OCI-LY7 (cell line): ENCODE results near the gene MFAP4. TPM values are rescaled to one million over a fixed set of nuclear protein-coding genes. Genes with fewer than 3 reads are reported as not detected.

ENCODE experiments used
- BruUV-seq: library from RNA; stranded (reverse); fragments of 400-500 nt; replicated peaks from 2 replicates; lab custom pipeline; 2021; lab: Mats Ljungman, UMichigan
- CTCF ChIA-PET: fragments of 300-600 bp; sonication (Branson Sonifier 250); formaldehyde crosslinking; loops from one replicate; lab custom pipeline; 2022; ENCODE audit warnings: antibody characterized with exemption; ENCODE audit not compliant: unreplicated experiment; lab: Charles Lee
- POLR2A ChIA-PET: fragments of 300-600 bp; sonication (Branson Sonifier 250); formaldehyde crosslinking; loops from one replicate; lab custom pipeline; 2022; ENCODE audit warnings: antibody characterized with exemption; lab: Charles Lee
- DNase-seq: peaks from one replicate; pipeline ENCODE4 v3.0.0-alpha.2; 2015; ENCODE audit warnings: low spot score
- H2AFZ ChIP-seq: fragments of 200-600 bp; sonication (generic), shearing (Covaris generic); 2 replicates; pipeline ENCODE4 v1.6.1; 2014; ENCODE audit warnings: mild to moderate bottlenecking, antibody characterized with exemption, low read length, moderate library complexity
- H3K27ac ChIP-seq: fragments of 200-600 bp; sonication (generic); 2 replicates; pipeline ENCODE4 v1.5.1; 2014; ENCODE audit warnings: mixed run types, low read depth, mild to moderate bottlenecking, moderate library complexity, low read length, inconsistent platforms; ENCODE audit not compliant: poor library complexity, severe bottlenecking
- H3K36me3 ChIP-seq: fragments of 200-600 bp; sonication (generic); 2 replicates; pipeline ENCODE4 v1.6.1; 2014; ENCODE audit warnings: mild to moderate bottlenecking, antibody characterized with exemption, low read length, moderate library complexity, mixed read lengths; ENCODE audit not compliant: insufficient read depth
- H3K4me1 ChIP-seq: fragments of 200-600 bp; sonication (generic); 2 replicates; pipeline ENCODE4 v1.5.1; 2014; ENCODE audit warnings: mild to moderate bottlenecking, low read length; ENCODE audit not compliant: insufficient read depth, poor library complexity, severe bottlenecking
- H3K4me2 ChIP-seq: fragments of 200-600 bp; sonication (generic); 2 replicates; pipeline ENCODE4 v1.6.1; 2014; ENCODE audit warnings: mild to moderate bottlenecking, low read length
- H3K4me3 ChIP-seq: fragments of 200-600 bp; sonication (generic); 2 replicates; pipeline ENCODE4 v1.5.1; 2014; ENCODE audit warnings: mild to moderate bottlenecking, low read depth, low read length; ENCODE audit not compliant: poor library complexity, severe bottlenecking
- H3K79me2 ChIP-seq: fragments of 200-600 bp; sonication (generic); 2 replicates; pipeline ENCODE4 v1.6.1; 2016; ENCODE audit warnings: low read depth, mild to moderate bottlenecking, low read length, moderate library complexity, mixed read lengths; ENCODE audit not compliant: insufficient read depth
- H3K9me2 ChIP-seq: fragments of 200-600 bp; sonication (generic); 2 replicates; pipeline ENCODE4 v1.6.1; 2016; ENCODE audit warnings: mild to moderate bottlenecking, low read length, mixed read lengths; ENCODE audit not compliant: insufficient read depth
- H3K9me3 ChIP-seq: fragments of 200-600 bp; sonication (generic); 2 replicates; pipeline ENCODE4 v1.6.1; 2014; ENCODE audit warnings: mild to moderate bottlenecking, mixed run types, low read length, mixed read lengths
- H4K20me1 ChIP-seq: fragments of 200-600 bp; sonication (generic); 2 replicates; pipeline ENCODE4 v1.6.1; 2014; ENCODE audit warnings: mild to moderate bottlenecking, antibody characterized with exemption, low read length, moderate library complexity, mixed read lengths; ENCODE audit not compliant: insufficient read depth
- CTCF ChIP-seq: fragments of 200-600 bp; sonication (generic); conservative IDR thresholded peaks from 2 replicates; pipeline ENCODE4 v1.5.1; 2014; ENCODE audit warnings: mild to moderate bottlenecking, antibody characterized with exemption, low read length, moderate library complexity, mixed read lengths
- EZH2phosphoT487 ChIP-seq: fragments of 200-600 bp; sonication (generic); IDR thresholded peaks from 2 replicates; pipeline ENCODE4 v1.6.1; 2018; ENCODE audit warnings: low read depth, borderline replicate concordance, mild to moderate bottlenecking, mixed run types, antibody characterized with exemption, low read length, moderate library complexity, mixed read lengths
- intact Hi-C: fragments of 100-400 bp; cut with micrococcal nuclease; formaldehyde crosslinking; loops from one replicate; pipeline ENCODE4 v1.10.0; 2022; ENCODE audit not compliant: unreplicated experiment
- total RNA-seq, 2 experiments: library from RNA; depleted of rRNA in 1 of 2; stranded (reverse); fragments of >200 nt in 1 of 2; shearing (Covaris generic) in 1 of 2; gene quantifications; 2 replicates each; pipeline ENCODE4 v1.2.3, GENCODE V29; 2014 to 2022

Gene MFAP4
- total RNA-seq, 2 experiments from 2014 or later: 0.65 TPM; not detected in 1

GRCh38 chr17:19405114-19405513, 18.1 kb upstream of the MFAP4 start:
- no peaks in the 10 kb centered on the region for H4K20me1 ChIP-seq
- intact Hi-C loops: no loop called here
- no peak overlapping the region for H3K4me3 ChIP-seq
- CTCF ChIA-PET: no interaction called here
- no peaks in the 10 kb centered on the region for H3K36me3 ChIP-seq
- DNase-seq: no peak
- no peak for TF ChIP-seq EZH2phosphoT487
- TF ChIP-seq CTCF: no peak
- BruUV-seq: no TSS peak
- POLR2A ChIA-PET: interaction anchor here (0.5 kb wide), 1 partner anchor 74 kb away, joined by 3 read pairs; no protein-coding TSS in a partner anchor
- H3K4me1 ChIP-seq: no peaks in the 10 kb centered on the region
- H3K9me2 ChIP-seq: no peaks in the 10 kb centered on the region
- H3K4me2 ChIP-seq: no peak overlapping the region
- no peak overlapping the region for H3K27ac ChIP-seq
- no peaks in the 10 kb centered on the region for H3K9me3 ChIP-seq
- H2AFZ ChIP-seq: no peak overlapping the region
- H3K79me2 ChIP-seq: no peaks in the 10 kb centered on the region

GRCh38 chr17:19404264-19404663, 17.3 kb upstream of the MFAP4 start:
- no peaks in the 10 kb centered on the region for H3K4me1 ChIP-seq
- no TSS peak for BruUV-seq
- intact Hi-C loops: no loop called here
- no peak overlapping the region for H3K4me3 ChIP-seq
- no peaks in the 10 kb centered on the region for H3K79me2 ChIP-seq
- H4K20me1 ChIP-seq: no peaks in the 10 kb centered on the region
- TF ChIP-seq EZH2phosphoT487 (no peak), CTCF (no peak)
- ChIA-PET CTCF (no interaction called here), POLR2A (no interaction called here)
- no peak overlapping the region for H2AFZ ChIP-seq
- no peaks in the 10 kb centered on the region for H3K9me2 ChIP-seq
- H3K27ac ChIP-seq: no peak overlapping the region
- no peak for DNase-seq
- no peaks in the 10 kb centered on the region for H3K9me3 ChIP-seq
- no peaks in the 10 kb centered on the region for H3K36me3 ChIP-seq
- H3K4me2 ChIP-seq: no peak overlapping the region

- Histone ChIP-seq H3K9me2 (no peaks in the 10 kb centered on the region), H2AFZ (no peak overlapping the region), H3K4me2 (no peak overlapping the region), H3K4me1 (peaks cover 7% of the 10 kb centered on the region), H3K79me2 (no peaks in the 10 kb centered on the region), H3K36me3 (no peaks in the 10 kb centered on the region), H3K9me3 (no peaks in the 10 kb centered on the region), H3K4me3 (no peak overlapping the region), H4K20me1 (no peaks in the 10 kb centered on the region), H3K27ac (no peak overlapping the region)
- no peak for DNase-seq
- no TSS peak for BruUV-seq
- intact Hi-C loops: no loop called here
- ChIA-PET CTCF (no interaction called here), POLR2A (no interaction called here)
- TF ChIP-seq CTCF (no peak), EZH2phosphoT487 (no peak)
These were observed 16.0 kb upstream of the MFAP4 start for GRCh38 chr17:19403021-19403420.
